SKM-1 (cell line): ENCODE measurements around the gene PRMT9.

ENCODE experiments used
- DNase-seq: peaks from one replicate; lab custom pipeline; 2025; ENCODE audit not compliant: unreplicated experiment; lab: John Stamatoyannopoulos, UW

The PRMT9 gene

DNA sequence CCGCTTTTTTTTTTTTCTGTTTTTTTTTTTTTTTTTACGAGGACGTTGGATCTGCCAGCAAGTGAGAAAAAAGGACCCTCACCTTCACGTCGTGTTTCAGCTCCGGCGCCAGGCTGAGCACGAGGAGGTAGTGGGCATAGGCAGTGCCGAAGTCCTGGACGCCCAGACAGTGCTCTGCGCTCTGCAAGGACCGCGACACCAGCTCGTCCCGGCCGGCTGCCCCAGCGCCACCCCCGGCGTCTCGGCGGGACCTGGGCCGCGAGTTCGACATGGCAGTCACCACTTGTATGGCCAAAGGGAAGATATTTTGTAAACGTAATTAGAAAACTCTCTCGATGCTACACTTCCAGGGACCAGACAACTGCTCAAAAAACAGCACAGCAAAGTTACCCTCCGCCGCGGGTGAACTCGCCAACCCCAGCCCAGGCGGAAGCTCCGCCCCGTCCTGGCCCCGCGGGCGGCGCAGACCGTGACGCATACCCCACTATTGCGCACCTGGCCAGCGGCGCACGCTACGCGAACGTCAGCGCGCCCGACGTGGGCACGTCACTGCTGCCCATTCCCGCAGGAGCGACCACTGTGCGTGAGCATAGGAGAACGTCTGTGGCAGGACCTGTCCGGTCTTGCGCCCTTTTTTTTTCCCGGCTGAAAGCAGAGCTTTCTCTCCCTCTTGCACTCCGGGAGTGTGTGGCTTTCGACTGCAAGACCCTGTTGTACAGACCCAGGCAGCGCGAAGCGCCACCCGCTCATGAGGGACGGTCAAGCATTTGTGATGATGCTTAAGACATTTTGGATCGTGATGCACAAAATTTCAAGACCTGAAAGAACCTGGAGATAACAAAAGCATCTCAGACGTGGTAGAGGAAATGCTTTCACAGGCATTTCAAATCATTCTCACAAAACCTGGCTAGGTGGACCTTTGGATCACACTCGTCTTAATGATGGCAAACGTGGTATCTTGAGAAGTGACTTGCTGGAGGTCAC, at the start of gene PRMT9:
TSS of gene PRMT9 (minus strand) at position 447 of the 984 bp plus-strand sequence. CDS start at position 271, 176 bp downstream.
- DNase-seq = peak; percentile 81

DNA sequence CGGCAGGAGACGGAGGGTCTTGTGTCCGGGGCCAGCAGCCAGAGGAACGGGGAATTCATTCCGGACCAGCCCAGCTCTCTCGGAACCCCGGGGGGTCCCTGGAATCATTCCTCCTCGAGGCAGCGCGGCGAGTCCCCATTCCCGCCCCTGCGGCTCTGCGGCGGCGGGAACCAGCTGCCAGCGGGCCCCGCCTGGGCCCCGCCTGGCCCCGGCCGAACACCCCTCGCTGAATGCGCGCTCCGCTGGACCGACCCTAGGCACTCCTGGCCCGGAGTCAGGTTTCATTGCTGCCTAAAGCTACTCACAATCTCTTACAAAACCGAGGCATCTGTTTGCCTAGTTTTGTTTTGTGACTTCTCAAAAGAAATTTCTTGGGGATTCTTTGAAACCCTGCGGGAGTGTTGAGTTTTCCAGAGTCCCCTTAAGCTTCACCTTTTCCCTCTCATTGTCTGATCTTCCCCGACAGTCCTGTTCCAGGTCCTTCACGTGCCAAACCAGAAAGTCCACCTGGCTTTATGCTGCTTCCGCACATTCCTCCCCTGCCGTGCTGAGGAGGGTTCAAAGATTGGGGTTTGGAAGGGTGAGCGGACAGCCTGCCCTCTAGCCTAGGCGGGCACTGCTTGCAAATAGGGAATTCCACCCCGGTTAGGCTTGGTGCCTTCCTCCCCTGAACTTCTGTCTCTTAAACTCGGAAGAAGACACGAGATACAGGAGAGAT, 48.7 kb upstream of the PRMT9 start:
- DNase-seq = peak; percentile 29

DNA sequence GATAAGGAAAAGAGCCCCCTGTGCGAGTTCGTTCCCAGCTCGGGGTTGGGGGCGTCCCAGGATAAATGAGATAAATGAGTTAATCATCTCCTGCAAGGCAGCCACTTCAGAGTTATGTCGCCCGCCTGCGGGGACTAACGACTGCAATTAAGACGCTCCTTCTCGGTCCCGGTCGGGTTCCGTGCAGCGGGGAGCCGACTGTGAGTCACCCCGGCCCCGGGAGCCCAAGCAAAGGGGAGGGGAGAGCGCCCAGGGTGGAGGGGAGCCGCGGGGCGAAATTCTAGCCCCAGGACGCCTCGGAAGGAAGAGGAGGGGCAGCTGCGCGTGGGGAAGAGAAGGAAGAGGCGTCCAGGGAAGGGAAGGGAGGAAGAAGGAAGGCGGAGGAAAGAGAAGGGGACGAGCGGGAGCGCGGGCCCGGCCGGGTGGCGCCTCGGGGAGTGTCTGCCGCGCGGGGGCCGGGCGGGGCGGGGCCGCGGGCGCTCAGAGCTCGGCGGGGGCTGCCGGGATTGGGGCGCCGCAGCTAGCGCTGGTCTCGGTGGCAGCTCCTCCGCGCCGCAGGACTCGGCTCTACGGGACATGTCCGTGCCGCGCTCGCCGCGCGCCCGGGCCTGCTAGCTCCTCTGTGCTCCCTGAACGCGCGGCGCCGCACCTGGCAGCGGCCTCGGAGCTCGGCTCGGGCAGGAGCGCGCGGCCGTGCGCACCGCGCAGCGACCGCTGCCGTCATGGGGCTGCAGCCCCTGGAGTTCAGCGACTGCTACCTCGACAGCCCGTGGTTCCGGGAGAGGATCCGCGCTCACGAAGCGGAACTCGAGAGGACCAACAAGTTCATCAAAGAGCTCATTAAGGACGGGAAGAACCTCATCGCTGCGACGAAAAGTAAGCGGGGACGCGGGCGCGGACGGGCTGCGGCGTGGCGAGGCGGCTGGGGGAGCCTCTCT, 47.9 kb upstream of the PRMT9 start, which contains the start of gene ARHGAP10:
TSS of gene ARHGAP10 (plus strand) at position 509 of the 938 bp plus-strand sequence. CDS start at position 723, 214 bp downstream.
- DNase-seq = peak; percentile 51

DNA sequence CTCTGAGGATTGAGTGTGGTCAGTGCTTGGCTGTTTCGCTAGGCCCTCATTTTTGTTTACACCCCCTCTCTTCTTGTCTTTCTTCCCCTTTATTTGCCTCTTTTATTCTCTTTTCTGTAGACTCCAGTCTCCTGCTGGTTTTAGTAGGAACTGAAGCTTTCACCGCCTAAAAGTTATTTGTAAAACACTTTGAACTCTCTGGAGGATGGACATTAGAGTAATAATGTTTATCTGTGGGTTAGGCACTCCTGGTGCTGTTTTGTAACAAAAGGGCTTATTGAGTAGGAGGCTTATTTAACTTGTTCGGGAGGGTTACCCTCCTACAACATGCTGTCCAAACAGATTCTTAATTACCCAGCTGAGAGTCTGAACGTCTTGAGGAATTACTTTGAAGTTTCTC, 46.4 kb upstream of the PRMT9 start:
- no peak for DNase-seq

DNA sequence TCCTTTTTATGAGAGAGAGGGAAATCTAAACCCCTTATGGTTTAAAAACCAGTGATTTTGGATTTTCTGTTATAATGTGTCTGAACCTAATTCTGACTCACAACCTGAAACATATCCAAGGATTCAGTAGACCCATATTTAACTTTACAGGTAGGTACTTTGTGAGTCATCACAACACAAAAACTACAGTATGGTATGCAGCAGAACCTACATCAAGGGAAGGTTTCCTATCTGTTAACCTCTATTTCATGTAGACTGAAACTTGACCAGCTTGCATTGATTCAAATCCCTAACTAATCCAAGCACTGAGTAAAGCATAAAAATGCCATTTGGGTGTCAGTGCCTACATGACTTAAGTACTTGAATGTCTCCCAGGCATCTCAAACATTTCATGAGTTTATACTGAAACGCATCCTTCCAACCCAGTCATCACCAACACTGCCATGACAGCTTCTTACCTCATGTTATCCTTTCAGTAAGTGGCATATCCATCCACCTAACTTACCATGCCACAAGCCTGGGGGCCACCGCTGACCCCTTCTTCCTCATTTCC, 43.6 kb upstream of the PRMT9 start:
- DNase-seq = no peak

DNA sequence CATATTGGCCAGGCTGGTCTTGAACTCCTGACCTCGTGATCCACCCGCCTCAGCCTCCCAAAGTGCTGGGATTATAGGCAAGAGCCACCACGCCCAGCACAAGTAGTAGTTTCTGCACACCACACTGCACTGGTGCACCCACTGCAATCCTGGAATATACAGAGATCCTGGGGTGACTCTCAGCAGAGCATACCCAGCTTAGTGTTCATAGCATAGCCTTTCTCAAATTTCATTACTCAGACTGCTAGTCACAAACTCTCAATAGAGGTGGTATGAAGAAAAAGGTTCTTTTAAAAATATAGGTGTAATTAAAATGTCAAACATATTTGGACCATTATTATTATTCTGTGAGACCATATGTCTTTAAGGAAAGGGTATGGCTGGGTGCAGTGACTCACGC, 41.7 kb upstream of the PRMT9 start:
- no peak for DNase-seq

DNA sequence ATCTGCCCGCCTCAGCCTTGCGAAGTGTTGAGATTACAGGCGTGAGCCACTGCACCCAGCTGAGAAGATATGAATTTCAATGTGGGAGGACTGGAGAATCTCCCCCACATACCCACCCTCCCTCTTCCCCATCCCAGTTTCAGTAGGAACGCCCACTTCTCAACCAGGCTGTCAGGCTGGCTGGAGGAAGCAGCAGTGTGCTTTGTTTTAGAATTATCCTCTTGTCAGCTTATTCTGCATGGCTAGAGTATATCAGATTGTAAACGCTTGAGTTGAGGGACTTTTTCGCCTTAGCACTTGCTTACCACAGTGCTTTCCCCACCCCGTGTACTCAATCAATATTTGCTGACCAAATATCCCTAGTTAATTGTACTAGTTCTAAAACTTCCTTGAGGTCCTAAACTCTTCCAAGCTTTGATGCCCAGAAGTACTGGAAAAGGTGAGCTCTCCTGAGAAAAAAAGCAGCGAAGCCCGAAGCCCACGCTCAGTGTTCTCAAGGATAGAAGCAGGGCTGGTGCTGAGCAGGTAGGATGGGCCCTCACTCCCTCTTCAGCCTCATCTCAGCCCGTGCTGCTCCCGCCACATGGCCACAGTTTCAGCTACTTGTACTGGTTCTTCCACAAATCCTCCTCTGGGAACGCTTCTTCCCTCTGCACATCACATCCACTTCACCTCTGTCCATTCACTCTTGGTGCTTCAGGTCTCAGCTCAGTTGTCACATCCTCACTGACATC, 40.7 kb upstream of the PRMT9 start:
- no peak for DNase-seq

DNA sequence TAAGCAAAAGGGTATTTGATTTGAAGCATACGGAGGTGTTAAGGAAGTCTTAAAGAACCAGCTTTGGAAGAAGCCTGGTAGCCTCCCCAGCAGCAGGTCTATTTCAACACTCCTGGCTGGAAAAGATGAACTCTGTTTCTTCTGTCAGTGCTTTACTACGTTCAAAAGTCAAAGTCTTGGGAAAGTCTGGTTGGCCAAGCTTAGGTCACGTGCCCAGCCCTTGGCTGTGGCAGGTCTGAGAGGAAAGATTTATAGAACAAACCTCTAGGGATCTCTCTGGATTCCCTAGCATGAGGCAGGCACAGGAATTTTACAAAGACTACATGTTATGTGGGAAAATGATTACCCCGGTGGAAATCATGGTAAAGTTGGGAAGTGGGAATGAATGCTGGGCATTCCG, 39.4 kb upstream of the PRMT9 start:
- no peak for DNase-seq

DNA sequence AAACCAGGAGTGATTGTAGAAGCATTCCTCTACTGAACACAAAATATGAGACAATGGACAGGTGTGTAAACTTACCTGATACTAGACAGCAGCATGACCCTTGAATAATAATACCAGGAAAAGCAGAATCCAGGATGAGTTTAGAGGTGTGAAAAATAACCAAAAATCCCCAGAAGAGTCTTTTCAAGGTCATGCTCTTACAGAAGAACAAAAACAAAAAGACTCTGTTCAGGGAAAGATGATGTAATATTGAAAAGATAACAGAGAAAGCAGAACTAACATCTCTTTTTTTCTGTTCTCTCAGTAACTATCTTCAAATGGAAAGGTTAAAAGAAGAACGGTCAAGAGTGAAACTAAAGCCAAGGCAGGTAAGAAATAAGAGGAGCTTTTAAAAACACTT, 33.9 kb upstream of the PRMT9 start:
- DNase-seq = no peak

DNA sequence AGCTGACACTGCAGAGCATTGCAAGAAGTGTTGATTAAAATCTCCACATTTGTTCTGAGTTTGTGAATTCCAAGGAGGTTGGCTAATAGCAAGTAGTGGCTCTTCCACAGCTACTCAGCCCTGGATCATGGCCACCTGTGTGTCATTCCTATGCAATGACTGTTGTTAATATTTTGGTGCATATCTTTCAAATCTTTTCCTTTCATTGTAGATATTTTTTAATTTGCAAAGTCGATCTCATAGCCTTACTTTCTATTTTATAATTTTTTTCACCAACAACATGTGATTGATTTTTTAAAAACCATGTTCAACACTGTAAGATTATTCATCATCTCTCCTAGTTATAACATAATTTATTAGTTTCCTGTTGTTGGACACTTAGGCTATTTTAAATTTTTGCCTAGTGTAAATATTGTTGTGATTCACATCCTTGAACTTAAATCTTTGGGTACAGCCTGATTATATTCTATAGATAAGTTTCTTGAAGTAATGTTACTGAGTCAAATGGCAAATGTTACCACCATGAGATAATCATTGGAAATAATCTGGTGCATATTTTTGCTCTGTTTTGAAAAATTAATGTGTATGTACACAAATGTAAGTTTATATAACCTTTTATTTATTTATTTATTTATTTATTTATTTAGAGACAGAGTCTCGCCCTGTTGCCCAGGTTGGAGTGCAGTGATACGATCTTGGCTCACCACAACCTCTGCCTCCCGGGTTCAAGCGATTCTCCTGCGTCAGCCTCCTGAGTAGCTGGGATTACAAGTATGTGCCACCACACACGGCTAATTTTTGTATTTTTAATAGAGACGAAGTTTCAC, 30.8 kb upstream of the PRMT9 start:
- no peak for DNase-seq

DNA sequence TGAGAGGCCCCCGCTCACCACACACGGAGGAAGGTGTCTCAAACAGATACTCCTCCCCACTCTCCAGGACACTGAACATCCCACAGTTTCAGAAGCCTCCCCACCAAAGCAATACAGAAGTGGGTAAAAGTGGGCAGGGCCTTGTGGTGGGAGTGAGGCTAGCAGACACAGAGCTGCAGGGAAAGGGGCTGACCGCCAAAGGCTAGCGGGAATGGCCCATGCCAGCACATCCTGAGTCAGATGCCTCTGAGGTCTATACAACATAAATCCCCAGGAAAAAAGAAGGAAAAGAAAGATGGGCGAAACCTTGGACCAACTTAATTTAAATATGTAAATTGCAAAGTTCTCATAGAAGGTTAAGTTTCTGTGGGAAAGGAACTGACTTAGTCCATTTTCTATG, 26.0 kb upstream of the PRMT9 start:
- no peak for DNase-seq

DNA sequence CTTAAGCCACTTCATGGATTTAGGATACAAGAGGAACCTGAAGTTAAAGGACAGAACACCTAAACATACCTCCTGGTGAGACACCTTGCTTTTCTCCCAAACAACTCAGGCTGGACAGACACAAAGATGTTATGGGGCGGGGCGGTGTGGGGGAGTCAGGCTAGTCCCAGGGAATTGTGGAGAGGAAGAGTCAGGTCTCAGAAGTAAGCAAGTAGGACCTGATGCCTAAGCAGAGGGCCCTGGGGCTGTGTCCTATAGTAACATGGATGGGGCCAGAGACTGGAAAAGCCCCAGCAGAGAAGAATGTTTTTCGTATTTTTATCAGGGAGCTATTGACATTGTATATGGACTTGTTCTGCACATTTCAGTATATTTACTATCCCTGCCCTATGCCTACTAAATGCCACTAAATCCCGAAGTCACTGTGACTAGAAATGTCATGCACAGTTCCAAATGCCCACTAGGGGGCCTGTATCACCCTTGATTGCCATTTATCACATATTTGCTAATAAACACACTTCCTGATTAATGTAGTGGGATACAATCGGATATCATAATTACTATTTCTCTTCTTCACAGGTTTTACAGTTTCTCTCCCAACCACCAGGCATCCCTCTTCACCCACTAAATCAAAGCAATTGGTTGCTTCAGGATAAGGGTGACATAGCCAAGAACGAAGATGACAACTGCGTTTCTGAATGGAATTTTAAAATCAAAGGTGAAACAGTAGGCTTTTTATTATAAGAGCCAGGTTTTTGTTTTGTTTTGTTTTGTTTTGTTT, 24.1 kb upstream of the PRMT9 start:
- peak; percentile 54 for DNase-seq

DNA sequence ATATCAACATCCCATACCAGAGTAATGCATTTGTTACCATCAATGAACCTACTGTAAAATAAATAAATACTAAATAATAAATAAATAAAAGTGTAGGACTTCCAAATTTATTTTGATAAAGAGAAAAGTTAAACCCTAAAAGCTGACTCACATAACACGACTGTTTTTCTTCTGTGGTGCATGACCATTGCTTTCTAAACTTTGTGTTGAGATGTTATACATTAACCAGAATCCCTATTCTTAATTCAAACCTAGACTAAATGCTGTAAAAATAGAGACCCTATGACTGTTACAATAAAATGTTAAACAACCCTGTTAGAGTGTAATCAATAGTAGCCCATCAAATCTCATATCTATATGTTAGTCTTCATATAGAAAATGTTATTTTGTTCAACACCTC, 20.9 kb upstream of the PRMT9 start:
- no peak for DNase-seq

DNA sequence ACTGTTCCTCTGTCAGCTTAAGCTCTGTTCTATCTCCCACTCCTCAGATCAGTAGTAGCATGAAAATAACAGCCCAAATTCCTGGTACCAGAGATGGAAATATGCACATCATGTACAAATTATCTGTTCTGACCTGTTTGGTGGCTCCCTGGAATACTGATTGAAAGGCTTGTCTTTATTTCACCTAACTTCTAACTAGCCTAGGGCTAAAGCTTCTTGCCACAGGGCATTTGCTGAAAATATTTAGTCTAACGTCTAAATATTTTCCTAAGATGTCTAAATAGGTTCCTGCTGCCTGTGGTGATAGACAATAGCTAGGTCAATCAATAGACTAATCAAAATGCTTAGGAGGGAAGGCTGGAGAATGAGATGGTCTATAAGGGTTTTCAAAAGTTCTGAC, 12.9 kb upstream of the PRMT9 start:
- DNase-seq = no peak

DNA sequence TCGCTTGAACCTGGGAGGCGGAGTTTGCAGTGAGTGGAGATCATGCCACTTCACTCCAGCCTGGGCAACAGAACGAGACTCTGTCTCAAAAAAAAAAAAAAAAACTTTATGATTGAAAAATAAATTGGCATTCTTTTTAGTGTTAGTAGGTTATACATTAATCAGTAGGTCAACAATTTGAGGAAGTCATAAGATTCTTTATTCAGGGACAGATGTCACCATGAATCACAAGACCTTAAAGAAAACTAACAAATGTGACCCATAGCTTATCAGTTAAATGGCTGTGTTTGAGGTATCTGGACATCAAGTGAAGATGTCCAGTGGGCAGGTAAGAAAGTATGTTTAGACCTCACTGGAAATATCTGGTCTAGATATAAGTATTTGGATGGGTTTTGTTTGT, 9.3 kb upstream of the PRMT9 start:
- DNase-seq = no peak

DNA sequence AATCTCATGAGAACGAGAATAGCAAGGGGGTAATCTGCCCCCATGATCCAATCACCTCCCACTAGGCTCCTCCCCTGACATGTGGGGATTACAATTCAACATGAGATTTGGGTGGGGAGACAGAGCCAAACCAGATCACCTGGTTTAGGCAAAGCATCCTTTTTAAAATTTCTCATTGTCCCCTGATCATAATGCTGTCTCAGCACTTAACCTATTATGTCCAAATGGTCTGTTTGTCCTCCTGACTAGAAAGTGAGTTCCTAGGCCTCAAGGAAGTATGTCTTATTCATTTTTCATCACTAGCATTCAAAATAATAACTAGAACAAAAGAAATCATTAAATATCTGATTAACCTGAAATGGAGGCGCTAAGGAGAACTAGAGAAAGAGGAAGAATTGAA, 7.9 kb upstream of the PRMT9 start:
- no peak for DNase-seq

DNA sequence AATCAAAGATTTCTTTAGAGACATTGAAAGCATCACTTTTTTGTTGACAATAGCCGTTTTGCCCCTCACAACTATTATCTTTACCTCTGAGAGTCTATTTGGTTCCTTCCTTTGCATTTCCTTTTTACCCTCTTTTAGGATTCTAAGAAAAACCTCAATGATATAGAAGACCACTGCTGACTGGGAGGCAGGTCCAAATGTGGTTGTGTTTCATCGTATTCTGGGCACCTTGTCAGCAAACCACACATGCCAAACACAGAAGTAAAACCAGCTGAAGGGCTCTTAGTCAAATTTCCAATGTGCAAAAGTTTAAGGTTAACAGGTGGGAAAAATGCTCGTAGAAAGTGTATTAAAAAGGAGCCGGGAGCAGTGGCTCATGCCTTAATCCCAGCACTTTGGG, 5.1 kb upstream of the PRMT9 start:
- no peak for DNase-seq

DNA sequence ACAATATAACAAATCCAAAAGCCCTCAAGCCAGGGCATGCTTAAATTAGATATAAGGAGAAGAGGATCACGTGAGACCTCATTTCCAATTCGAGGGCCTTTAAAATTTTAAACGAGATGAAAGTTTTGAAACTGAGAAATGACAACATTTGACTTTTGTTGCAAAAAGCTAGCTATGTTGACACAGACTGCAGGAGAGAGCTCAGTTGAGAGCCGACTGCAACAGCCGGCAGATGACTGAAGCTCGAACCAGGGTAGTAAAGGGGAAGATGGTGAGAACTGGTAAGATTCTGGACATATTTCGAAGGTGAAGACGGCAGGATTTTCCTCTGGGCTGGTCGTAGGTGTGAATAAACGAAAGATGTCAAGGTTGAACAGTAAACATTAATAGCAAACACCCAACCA, 773 bp downstream of the PRMT9 start:
- no peak for DNase-seq
